Prostate gland (tissue), 2 donors: ENCODE results near the gene LPP.

Source experiments
- POLR2A ChIP-seq: fragments of 450-650 bp; IDR thresholded peaks from one replicate; pipeline ENCODE4 v1.6.1; 2016; ENCODE audit warnings: antibody characterized with exemption, mild to moderate bottlenecking
- POLR2AphosphoS5 ChIP-seq: sonication (generic); formaldehyde crosslinking; IDR thresholded peaks from one replicate; pipeline ENCODE4 v1.6.1; 2017; ENCODE audit warnings: antibody characterized with exemption
- TF ChIP-seq, protein P1 (sequence below), 4 experiments: fragments of 200-600 bp in 2 of 4; fragments of 450-650 bp in 2 of 4; sonication (generic) in 2 of 4; IDR thresholded peaks; 1 replicate in 3 of 4; 2 replicates in 1 of 4; pipeline ENCODE4 v1.5.1; 2016 to 2019; ENCODE audit warnings: antibody characterized with exemption in 4 of 4, mild to moderate bottlenecking in 2 of 4, moderate library complexity in 2 of 4

DNA sequence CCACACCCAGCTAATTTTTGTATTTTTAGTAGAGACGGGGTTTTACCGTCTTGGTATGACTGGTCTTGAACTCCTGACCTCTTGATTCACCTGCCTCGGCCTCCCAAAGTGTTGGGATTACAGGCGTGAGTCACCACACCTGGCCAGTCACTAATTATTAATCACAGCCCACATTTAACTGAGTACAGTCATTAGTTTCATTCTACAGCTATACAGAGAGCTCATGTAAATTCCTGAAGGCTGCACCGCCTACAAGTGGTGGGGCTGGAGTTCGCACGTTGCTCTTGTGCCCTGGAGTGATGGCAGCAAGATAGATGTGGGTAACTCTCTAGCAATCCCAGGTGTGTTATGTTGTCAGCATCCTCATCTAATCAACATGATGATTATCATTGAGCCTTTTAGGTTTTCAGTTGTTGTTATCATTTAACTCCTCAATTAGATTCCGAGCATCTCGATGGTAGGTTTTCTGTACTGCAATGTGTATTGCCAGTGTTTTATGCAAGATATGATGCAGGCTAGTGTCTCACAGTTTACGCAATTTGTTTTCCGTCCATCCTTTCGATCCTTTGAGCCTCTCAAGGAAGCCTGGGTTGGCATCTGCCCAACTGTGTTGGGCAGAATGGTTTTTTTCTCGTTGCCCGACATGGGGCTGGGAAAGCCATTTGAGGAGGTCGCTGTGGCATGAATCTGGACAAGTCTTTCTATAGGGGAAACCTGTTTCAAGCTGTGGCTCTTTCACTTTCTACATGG lies 216.3 kb downstream of the LPP start:
- TF ChIP-seq, protein P1, sequence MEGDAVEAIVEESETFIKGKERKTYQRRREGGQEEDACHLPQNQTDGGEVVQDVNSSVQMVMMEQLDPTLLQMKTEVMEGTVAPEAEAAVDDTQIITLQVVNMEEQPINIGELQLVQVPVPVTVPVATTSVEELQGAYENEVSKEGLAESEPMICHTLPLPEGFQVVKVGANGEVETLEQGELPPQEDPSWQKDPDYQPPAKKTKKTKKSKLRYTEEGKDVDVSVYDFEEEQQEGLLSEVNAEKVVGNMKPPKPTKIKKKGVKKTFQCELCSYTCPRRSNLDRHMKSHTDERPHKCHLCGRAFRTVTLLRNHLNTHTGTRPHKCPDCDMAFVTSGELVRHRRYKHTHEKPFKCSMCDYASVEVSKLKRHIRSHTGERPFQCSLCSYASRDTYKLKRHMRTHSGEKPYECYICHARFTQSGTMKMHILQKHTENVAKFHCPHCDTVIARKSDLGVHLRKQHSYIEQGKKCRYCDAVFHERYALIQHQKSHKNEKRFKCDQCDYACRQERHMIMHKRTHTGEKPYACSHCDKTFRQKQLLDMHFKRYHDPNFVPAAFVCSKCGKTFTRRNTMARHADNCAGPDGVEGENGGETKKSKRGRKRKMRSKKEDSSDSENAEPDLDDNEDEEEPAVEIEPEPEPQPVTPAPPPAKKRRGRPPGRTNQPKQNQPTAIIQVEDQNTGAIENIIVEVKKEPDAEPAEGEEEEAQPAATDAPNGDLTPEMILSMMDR (IDR thresholded peaks at IDR 0.05), result no peak
- TF ChIP-seq POLR2A (no peak), POLR2AphosphoS5 (no peak)
